KOPT-K1 (cell line): Measurements from ENCODE around the gene LENG8.

Source experiments
- H3K27ac ChIP-seq: fragments of 200-600 bp; sonication (generic); 2 replicates; pipeline ENCODE4 v1.5.1; 2016; ENCODE audit warnings: antibody characterized with exemption, mild to moderate bottlenecking, low read depth, low read length; ENCODE audit not compliant: poor library complexity, severe bottlenecking
- H3K36me3 ChIP-seq: fragments of 200-600 bp; sonication (generic); 2 replicates; pipeline ENCODE4 v1.5.1; 2017; ENCODE audit warnings: antibody characterized with exemption, mild to moderate bottlenecking, low read length, moderate library complexity; ENCODE audit not compliant: insufficient read depth
- H3K9me3 ChIP-seq: fragments of 200-600 bp; sonication (generic); 2 replicates; pipeline ENCODE4 v1.5.1; 2017; ENCODE audit warnings: antibody characterized with exemption, low read length, mild to moderate bottlenecking; ENCODE audit not compliant: insufficient read depth, poor library complexity, severe bottlenecking

The LENG8 gene

DNA sequence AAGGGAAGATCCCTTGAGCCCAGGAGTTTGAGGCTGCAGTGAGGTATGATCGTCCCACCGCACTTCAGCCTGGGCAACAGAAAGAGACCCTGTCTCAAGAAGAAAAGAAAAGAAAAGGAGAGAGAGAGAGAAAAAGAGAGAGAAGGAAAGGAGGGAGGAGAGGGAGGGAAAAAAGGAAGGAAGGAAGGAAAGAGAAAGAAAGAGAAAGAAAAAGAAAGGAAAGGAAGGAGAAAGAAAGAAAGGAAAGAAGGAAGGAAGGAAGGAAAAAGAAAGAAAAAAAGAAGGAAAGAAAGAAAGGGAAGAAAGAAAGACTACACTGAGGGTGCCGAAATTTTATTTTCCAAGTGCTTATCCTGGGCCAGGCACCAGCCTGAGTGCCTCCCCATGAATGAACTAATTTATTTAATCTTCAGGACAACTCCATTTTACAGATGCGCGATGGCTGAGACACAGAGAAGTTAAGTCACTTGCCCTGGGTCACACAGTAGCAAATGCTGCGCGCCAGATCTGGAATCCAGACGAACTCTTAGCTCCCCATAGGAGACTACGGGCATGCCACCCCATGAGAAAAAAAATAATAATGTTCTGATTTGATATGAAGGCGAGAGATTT, 21.4 kb downstream of the LENG8 start:
- Histone ChIP-seq H3K36me3 (no peaks in the 10 kb centered on the region), H3K27ac (no peak overlapping the region), H3K9me3 (no peaks in the 10 kb centered on the region)

DNA sequence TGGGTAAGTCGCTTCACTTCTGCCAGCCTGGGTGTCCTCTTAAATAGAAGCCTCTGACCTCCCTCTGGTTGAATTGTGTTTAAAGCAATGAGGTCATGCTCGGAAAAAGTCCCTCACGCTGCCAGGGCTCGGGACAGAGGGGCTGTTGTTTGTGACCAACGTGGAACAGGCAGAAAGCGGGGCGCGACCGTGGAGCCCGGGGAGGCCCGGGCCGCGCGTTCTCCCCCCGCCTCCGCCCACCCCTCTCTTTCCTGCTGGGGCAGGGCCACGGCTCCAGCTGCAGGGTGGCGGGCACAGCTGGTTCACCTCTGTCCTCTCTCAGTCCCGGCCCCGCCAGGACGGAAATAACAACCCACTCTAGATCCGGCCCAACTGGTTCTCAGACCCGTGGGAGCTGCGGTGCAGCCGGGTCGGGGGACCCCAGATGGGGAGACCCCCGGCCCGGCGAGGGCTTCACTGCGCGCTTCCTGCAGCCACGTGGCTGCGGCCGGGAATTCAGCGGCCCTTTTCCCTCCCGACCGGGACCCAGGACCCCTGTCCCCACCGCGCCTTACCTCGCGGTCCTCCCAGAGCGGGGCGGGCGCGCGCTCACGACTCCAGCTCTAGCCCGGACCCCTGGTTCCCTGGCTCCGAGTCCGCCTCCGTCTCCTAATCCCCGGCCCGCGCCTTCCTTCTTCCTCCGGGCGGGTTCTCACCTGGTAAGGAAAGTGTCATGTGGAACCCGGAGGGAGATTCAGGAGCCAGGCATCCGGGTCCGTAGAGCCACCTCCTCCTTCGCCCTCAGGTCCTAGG, 22.2 kb downstream of the LENG8 start:
- Histone ChIP-seq H3K27ac (no peak overlapping the region), H3K36me3 (no peaks in the 10 kb centered on the region), H3K9me3 (no peaks in the 10 kb centered on the region)

DNA sequence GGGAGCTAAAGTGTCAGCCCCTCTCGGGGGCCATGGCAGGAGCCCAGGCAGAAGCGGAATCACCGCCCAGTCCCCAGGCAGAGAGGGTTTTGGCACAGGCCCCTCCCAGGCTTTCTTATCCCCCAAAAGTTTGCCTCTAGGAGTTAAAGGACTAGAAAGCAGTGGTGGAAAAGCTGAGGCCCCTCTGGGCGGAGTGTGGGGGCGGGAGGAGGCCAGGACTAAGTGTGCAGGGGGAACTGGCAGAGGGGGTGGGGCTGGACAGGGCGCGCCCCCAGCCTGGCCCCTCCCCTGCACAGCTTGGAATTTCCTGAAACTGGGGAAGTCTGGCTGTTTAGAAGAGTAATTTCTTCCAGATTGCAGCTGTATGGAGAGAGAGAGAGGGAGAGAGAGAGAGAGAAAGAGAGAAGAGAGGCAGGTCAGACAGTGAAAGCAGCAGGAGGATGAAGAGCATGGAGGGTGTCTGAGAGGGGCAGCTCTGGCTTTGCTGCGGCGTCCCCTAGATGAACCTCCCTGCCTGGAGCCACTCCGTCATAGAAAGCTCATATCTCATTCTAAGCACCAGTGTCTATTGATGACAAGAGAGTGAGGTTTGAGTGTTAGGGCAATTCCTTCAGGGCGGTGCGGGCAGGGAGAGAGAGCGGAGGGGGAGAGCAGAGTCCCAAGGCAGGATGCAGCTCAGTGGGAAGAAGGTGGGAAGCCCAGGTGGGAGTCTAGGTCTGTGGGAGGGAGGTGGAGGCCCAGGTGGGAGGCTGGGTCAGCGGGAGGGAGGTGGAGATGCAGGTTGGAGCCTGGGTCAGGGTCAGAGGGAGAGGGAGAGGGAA, 24.3 kb downstream of the LENG8 start, which contains the start of gene CDC42EP5:
CDC42EP5 (minus strand) TSS at position 226 of the 821 bp plus-strand sequence. CDS start 7,749 bp downstream, outside the sequence.
- H3K9me3 ChIP-seq, result no peaks in the 10 kb centered on the region
- H3K36me3 ChIP-seq, result no peaks in the 10 kb centered on the region
- no peak within 1 kb of the TSS for H3K27ac ChIP-seq

DNA sequence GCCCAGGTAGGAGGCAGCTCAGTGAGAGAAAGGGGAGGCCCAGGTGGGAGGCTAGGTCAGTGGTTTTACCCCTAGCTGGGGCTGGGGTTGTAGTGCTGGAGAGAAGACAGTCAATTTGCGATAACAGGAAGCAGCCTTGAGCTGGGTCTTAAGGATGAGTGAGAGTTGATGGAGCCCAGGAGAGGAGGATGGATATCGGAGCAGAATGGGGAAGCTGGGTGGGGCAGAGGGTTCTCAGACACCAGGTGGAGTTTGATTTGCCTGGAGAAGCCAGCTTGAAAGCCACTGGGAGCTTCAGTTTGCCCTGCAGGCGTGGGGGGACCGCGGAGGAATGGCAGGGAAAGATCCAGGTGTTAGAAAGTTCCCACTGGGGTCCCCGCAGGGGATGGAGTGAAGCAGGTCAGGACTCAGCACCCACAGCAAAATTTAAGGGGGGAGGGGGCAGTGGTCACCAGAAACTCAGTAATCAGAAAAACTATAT, 24.9 kb downstream of the LENG8 start:
- Histone ChIP-seq H3K9me3 (no peaks in the 10 kb centered on the region), H3K27ac (no peak overlapping the region), H3K36me3 (no peaks in the 10 kb centered on the region)

GRCh38 chr19:54475706-54476105, 26.7 kb downstream of the LENG8 start:
- no peaks in the 10 kb centered on the region for H3K36me3 ChIP-seq
- no peak overlapping the region for H3K27ac ChIP-seq
- no peaks in the 10 kb centered on the region for H3K9me3 ChIP-seq

GRCh38 chr19:54477650-54478049, 28.7 kb downstream of the LENG8 start:
- Histone ChIP-seq H3K9me3 (no peaks in the 10 kb centered on the region), H3K36me3 (no peaks in the 10 kb centered on the region), H3K27ac (no peak overlapping the region)

- no peak overlapping the region for H3K27ac ChIP-seq
- no peaks in the 10 kb centered on the region for H3K9me3 ChIP-seq
- no peaks in the 10 kb centered on the region for H3K36me3 ChIP-seq
These were observed 29.8 kb downstream of the LENG8 start for GRCh38 chr19:54478677-54479266.

GRCh38 chr19:54480051-54480450, 31.1 kb downstream of the LENG8 start:
- H3K36me3 ChIP-seq, result no peaks in the 10 kb centered on the region
- no peak overlapping the region for H3K27ac ChIP-seq
- no peaks in the 10 kb centered on the region for H3K9me3 ChIP-seq

- Histone ChIP-seq H3K36me3 (no peaks in the 10 kb centered on the region), H3K9me3 (no peaks in the 10 kb centered on the region), H3K27ac (no peak overlapping the region)
These were observed 32.4 kb downstream of the LENG8 start for GRCh38 chr19:54481326-54481930.

- Histone ChIP-seq H3K27ac (no peak overlapping the region), H3K36me3 (no peaks in the 10 kb centered on the region), H3K9me3 (no peaks in the 10 kb centered on the region)
These were observed 33.9 kb downstream of the LENG8 start for GRCh38 chr19:54482889-54483288.

DNA sequence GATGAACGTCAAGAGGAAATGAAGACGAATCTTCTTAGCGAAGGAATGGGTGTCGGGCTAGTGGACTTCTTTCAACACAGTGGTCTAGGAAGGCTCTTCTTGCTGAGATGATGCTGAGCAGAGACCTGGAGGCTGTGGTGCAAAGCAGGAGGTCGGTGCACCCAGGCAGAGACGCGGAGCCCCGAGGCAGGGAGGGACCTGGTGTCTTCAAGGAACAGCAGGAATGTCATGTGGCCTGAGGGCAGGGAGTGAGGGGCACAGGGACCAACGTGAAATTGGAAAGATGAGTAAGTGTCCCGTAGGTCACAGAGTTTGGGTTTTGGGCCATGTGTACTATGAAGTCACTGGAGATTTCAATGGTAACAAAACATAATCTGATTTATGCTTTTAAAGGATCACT, 35.5 kb downstream of the LENG8 start:
- H3K27ac ChIP-seq, result no peak overlapping the region
- no peaks in the 10 kb centered on the region for H3K36me3 ChIP-seq
- H3K9me3 ChIP-seq, result no peaks in the 10 kb centered on the region

DNA sequence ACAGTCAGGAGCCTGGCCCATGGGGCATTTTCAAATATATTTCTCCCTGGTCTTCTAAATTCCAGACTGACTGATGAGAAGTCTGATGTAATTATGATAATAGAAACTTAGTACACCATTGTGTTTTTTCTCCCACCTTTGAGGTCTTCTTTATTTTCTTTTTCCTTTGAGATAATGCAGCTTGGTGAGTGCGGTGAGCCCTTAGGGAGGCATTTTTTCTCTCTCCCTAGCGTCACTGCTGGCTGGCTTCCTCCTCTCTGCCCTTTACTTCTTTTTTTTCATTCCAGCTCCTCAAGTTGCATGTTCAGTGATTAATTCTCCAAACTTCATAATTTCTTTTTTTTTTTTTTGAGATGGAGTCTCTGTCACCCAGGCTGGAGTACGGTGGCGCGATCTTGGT, 36.9 kb downstream of the LENG8 start:
- H3K9me3 ChIP-seq, result no peaks in the 10 kb centered on the region
- no peaks in the 10 kb centered on the region for H3K36me3 ChIP-seq
- H3K27ac ChIP-seq, result no peak overlapping the region

GRCh38 chr19:54489341-54489740, 40.3 kb downstream of the LENG8 start:
- no peak overlapping the region for H3K27ac ChIP-seq
- no peaks in the 10 kb centered on the region for H3K9me3 ChIP-seq

GRCh38 chr19:54489766-54490165, 40.8 kb downstream of the LENG8 start:
- no peaks in the 10 kb centered on the region for H3K9me3 ChIP-seq
- no peaks in the 10 kb centered on the region for H3K36me3 ChIP-seq
- H3K27ac ChIP-seq, result no peak overlapping the region

More at GRCh38 chr19:54489341-54489740, 40.3 kb downstream of the LENG8 start:
- H3K36me3 ChIP-seq, result no peaks in the 10 kb centered on the region
